Hematopoietic multipotent progenitor cell treated with erythropoietin and hydrocortisone succinate and interleukin-3 and kit ligand, for 6 days (in vitro differentiated cells): ENCODE data around the gene TEKTIP1.

ENCODE experiments used
- DNase-seq: peaks from one replicate; pipeline ENCODE4 v3.0.0-alpha.2; 2015

Gene TEKTIP1

GRCh38 chr19:3538258-3538929, 580 bp upstream of the TEKTIP1 start:
- no peak for DNase-seq

DNA sequence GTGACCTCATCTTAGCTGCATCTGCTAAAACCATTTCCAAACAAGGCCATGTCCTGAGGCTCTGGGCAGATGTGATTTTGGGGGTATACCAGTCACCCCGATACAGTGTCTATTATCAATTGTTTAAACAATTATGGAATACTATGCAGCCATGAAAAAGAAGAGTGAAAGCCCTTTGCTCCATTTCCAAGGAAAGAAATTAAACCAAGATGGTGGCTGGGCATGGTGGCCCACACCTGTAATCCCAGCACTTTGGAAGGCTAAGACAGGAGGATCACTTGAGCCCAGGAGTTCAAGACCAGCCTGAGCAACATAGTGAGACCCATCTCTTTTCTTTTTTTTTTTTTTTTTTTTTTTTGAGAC, 763 bp downstream of the TEKTIP1 start:
- DNase-seq: no peak

DNA sequence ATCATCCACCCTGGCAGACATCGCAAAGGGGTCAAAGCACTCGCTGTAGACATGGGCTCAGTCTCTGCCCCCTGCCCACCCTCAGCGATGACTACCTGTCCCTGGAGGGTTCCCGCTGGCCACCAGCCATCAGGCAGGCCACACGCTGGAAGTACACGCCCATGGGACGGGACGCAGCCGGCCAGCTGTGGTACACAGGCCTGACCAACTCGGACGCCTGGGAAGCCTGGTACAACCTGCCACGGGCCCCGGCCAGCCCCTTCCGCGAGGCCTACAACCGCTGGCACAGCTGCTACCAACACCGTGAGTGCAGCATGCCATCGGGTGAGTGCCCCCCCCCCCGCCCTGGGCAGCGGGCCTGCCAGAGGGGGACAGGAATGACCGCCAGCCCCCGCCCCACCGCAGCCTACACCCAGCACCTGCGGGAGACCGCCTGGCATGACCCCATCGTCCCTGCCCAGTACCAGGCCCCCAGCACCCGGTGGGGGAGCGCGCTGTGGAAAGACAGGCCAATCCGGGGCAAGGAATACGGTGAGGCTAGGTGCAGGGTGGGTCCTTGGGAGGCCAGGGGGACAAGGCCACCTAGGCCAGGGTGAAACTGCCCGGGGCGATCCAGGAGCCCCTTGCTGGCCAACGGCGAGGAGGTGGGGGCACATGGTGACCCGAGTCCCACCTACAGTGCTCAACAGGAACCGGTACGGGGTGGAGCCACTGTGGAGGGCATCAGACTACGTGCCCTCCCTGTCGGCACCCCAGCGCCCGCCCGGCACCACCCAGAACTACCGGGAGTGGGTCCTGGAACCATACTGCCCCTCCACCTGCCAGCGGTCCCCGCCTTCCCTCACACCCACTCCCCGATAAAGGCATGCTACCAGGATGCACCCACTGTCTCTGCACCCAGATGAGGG, 4.4 kb downstream of the TEKTIP1 start:
- DNase-seq: no peak

- no peak for DNase-seq
Measured at GRCh38 chr19:3544058-3544376, 5.0 kb downstream of the TEKTIP1 start.

DNA sequence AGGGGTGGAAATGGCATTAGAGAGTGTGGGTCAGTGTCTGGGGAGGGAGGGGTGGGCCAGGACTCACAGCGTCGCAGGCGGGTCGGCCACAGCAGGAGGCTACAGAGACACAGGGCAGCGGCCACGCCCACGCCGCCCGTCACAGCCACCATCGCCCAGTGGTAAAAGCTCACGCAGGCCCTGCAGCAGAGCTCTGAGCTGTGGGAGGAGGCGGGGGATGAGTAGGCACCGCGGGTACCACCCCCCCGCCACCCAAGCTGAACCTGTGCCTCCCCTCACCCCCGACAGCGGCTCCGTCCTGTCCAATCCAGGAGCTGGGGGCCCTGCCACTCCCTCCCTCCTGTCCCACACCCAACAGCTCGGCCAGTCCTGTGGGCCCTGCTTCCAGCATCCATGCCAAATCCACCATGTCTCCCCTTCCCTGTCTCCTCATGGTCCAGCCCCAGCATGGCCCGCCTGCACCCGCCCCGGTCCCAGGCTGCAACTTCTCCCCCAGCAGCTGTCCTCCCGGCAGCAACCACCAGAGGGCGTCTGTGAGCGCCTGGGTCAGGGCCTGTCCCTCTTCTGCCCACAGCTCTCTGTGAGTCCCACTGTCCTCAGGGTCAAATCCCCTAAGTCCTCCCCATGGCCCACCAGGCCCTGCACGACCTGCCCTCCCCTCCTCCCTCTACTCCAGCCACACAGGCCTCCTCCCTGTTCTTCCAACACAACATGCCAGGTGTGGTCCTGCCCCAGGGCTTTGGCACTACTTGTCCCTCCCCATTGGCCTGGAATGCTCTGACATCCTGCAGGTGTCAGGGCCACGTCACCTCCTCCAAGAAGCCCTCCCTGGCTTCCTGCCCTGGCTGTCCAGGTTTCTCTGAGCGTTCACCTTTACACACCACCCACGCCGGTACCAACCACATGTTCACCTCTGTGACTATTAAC, 6.0 kb downstream of the TEKTIP1 start:
- DNase-seq: peak; percentile 74

DNA sequence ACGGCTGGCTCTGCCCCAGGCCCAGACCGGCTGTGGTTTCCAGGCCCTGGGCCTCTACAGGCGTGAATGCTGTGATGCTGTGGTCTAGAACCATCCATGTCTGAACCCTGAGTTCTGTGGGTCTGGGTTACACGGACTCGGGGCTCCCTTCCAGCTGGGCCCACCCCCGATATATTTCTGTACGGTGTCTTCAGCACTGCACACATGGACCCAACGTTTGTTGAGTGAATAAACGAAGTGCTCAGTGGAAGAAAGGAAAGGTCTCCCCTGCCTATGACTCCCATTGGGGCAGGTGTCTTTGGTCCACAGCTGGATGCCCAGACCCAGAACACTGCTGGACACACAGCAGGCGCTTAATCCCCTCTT, 6.7 kb downstream of the TEKTIP1 start:
- no peak for DNase-seq

DNA sequence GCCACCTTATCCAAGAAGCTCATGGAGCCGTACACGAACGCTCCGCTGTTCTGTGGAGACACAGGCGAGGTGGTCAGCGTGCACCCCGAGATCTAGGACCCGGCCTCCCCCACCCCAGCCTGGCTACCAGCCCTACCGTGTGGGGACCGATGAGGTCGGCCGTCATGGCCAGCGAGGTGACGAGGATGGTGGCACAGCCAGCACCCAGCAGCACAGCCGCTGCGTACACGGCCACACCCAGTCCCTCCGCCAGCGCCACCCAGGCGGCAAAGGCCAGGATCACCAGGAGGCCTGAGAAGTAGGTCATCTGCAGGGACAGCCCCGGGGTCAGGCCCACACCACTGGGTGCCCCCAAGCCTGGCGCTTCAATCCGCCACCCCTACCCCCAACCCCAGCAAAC, 7.1 kb downstream of the TEKTIP1 start:
- no peak for DNase-seq

DNA sequence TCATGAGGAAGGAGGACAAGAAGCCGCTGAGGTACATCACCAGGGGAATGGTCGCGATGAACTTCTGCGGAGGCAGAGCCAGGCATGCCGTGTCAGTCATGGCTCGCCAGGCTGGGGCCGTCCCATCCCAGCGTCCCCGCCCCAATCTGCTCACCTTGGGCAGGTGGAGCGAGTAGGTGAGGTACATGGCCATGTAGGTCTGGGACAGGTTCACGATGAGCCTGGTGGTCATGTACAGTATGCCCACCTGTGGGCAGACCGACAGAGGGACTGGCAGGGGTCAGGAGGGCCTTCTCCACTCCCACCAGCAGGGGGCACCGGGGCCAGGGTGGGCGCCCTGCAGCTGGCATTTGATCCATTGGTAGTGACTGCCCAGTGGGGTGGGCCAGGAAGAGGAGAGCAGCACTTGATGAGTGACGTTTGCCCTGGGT, 8.3 kb downstream of the TEKTIP1 start:
- DNase-seq: peak; percentile 52

DNA sequence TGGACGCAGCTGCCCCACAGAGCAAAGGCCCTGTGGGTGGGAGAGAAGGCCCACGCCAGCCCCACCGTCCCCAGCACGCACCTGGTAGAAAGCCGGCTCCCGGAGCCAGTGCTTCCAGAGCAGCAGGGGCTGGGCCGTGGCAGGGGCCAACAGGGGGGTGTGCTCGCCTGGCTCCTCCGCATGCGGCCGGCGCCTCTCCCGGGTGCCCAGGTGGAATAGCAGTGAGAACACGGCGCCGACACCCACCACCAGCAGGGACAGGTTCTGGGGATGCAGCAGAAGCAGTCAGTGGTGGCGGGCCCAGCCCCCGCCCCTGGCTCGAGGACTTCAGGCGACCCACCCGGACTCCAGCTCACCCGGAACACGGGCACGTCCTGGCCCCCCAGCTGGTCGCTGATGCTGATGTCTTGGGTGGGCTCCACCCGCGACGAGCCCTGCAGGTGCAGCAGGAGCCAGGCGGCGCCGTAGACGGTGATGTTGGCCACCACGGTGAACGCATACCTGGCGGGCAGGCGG, 8.9 kb downstream of the TEKTIP1 start:
- DNase-seq: no peak

DNA sequence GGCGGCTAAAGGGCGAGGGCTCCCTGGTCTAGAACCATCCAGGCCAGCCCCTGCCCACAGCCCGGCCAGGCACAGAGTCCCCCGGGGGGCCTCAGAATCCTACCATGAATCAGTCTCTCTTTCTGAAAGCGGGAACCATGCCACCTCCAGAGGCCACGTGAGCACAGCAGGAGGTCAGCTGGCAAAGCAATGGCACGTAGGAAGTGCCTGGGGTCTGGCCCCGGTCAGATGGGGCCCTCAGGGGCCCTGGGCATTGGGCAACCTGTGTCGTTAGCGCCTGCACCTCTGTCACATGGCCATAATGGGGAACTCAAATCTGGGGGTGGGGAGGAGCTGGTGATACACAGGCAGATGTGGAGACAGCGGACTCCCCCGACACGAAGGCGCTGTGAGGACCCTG, 9.6 kb downstream of the TEKTIP1 start:
- DNase-seq: peak; percentile 60

GRCh38 chr19:3549816-3550215, 10.8 kb downstream of the TEKTIP1 start:
- no peak for DNase-seq

DNA sequence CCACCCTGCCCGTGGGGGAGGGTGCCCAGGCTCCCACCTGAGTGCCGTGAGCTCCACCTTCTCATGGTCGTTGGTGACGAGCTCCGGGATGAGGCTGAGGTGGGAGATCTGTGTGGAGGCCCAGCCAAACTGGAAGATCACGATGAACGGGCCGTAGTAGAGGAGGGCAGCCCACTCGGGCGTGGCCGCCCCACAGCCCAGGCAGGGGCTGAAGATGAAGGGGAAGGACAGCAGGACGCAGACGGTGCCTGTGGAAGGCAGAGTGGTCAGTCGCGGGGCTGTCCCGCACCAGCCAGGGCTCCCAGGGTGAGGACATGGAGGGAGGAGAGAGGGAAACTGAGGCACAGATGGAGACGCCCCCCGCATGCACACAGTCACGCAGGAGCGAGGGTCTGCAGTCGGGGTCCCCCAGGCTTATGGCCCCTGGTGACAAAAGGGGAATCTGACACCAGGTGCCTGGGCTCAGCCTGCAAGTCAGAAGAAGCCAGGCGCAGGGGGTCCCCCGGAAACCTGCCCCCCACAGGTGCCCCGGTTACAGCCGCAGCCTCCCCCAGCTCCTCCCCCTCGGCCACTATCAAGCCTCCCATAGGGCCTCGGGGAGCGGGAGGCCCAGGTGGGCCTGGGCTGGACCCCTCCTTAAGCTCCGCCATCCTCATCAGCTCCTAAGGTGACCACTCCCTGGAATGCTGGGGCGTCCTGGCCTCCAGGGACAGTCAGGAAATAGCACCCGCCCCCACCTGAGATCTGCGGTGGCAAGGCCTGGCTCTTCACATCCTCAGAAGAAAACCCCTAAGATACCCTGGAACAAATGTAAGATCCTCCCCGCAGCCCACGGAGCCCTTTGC, 12.2 kb downstream of the TEKTIP1 start:
- DNase-seq: no peak

GRCh38 chr19:3551792-3552095, 12.8 kb downstream of the TEKTIP1 start:
- DNase-seq: no peak

GRCh38 chr19:3554254-3555083, 15.5 kb downstream of the TEKTIP1 start:
- no peak for DNase-seq

GRCh38 chr19:3555653-3556422, 16.9 kb downstream of the TEKTIP1 start:
- peak; percentile 49 for DNase-seq

- no peak for DNase-seq
Measured at GRCh38 chr19:3556423-3556977, 17.5 kb downstream of the TEKTIP1 start.

DNA sequence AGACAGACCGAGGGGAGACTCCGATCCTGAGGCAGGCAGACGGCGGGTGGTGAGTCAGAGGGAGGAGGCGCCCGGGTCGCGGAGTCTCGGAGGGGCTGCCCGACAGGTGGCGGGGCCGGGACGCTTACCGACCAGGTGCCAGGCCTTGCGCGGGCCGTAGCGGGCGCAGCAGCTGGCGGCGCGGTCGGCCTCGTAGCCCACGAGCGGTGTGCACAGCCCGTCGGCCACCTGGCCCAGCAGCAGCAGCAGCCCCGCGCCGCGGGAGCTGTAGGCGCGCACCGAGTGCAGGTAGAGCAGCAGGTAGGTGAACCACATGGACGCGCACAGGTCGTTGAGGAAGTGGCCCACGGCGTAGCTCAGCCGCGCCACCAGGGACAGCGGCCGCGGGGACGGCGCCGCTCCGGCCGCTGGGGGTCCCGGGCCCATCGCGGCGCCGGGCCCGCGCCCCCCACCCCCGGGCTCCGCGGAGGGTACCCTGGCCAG, 18.0 kb downstream of the TEKTIP1 start:
- DNase-seq: peak; percentile 46

GRCh38 chr19:3557461-3558248, 18.7 kb downstream of the TEKTIP1 start, which contains the start of gene MFSD12:
TSS of gene MFSD12 (minus strand) at chr19:3557586. CDS start at chr19:3557403, 183 bp downstream.
- DNase-seq: peak; percentile 98
